Measurements from ENCODE around the gene BRD4. TPM values are rescaled to one million over a fixed set of nuclear protein-coding genes. Genes with fewer than 3 reads are reported as not detected.

The BRD4 gene
- total and polyA plus RNA-seq, 11 donors, result 31.1 to 78.9 (median 61.8) TPM

GRCh38 chr19:15249972-15250639 lies 82.2 kb downstream of the BRD4 start:
- H3K4me3 ChIP-seq, result peak overlapping the region in 5 of 12 donors; percentile 2 to 33 (median 18)
- 19 to 27% (median 25%) methylated on average over 12 to 15 of the region's 15 CpGs for WGBS, 4 donors
- H3K27ac ChIP-seq, result peak overlapping the region; percentile 78 to 99 (median 90)
- H3K9me3 ChIP-seq, result no peaks in the 10 kb centered on the region
- H3K4me1 ChIP-seq, result peaks cover 20 to 90% (median 79%) of the 10 kb centered on the region in 12 donors
- intact Hi-C loops (cut with DNase I), result loop anchor here (2.0 to 10.0 kb wide), 8 partner anchors 38 to 305 kb away; partner anchors contain the start of gene SYDE1 (in 3 of the 10)
- ATAC-seq (peak; percentile 11 to 52 (median 30)), DNase-seq (peak; percentile 81 to 86 (median 84))
- no peaks in the 10 kb centered on the region for H3K27me3 ChIP-seq
- H3K36me3 ChIP-seq, result peaks cover 8 to 84% (median 55%) of the 10 kb centered on the region in 9 donors
- TF ChIP-seq POLR2A (IDR thresholded peaks at IDR 0.05) (no peak), CTCF (IDR thresholded peaks at IDR 0.05) (peak in 2 of 12 donors; percentile 5 to 22)

GRCh38 chr19:15249528-15249874 lies 82.8 kb downstream of the BRD4 start:
- Histone ChIP-seq H3K36me3 (peaks cover 4 to 84% (median 52%) of the 10 kb centered on the region in 9 donors), H3K27me3 (no peaks in the 10 kb centered on the region), H3K4me1 (peaks cover 20 to 96% (median 79%) of the 10 kb centered on the region in 12 donors), H3K4me3 (peak overlapping the region in 4 of 12 donors; percentile 2 to 22 (median 14)), H3K27ac (peak overlapping the region; percentile 78 to 99 (median 90)), H3K9me3 (no peaks in the 10 kb centered on the region)
- no peak for DNase-seq
- no peak for TF ChIP-seq POLR2A (IDR thresholded peaks at IDR 0.05)
- TF ChIP-seq CTCF (IDR thresholded peaks at IDR 0.05), result no peak
- no peak for ATAC-seq
- WGBS, 4 donors, result 51 to 66% (median 59%) methylated on average over 6 of the region's 6 CpGs
- intact Hi-C loops (cut with DNase I), result loop anchor here in 2 of 10 donors (5.0 kb wide), 1 partner anchor 72 kb away; no protein-coding TSS in a partner anchor

GRCh38 chr19:15248648-15249527 lies 83.5 kb downstream of the BRD4 start:
- H3K4me3 ChIP-seq, result peak overlapping the region in 3 of 12 donors; percentile 10 to 22 (median 18)
- no peaks in the 10 kb centered on the region for H3K27me3 ChIP-seq
- H3K27ac ChIP-seq, result peak overlapping the region; percentile 78 to 99 (median 90)
- WGBS, 4 donors, result 38 to 51% (median 48%) methylated on average over 19 of the region's 19 CpGs
- intact Hi-C loops (cut with DNase I), result loop anchor here in 2 of 10 donors (5.0 kb wide), 1 partner anchor 72 kb away; no protein-coding TSS in a partner anchor
- no peaks in the 10 kb centered on the region for H3K9me3 ChIP-seq
- DNase-seq (peak; percentile 87 to 93 (median 92)), ATAC-seq (peak; percentile 48 to 73 (median 68))
- H3K36me3 ChIP-seq, result peaks cover 0 to 83% (median 49%) of the 10 kb centered on the region in 9 donors
- TF ChIP-seq POLR2A (IDR thresholded peaks at IDR 0.05), result no peak
- no peak for TF ChIP-seq CTCF (IDR thresholded peaks at IDR 0.05)
- peaks cover 20 to 98% (median 78%) of the 10 kb centered on the region in 12 donors for H3K4me1 ChIP-seq
